ENCODE results near the gene ZMIZ1.

The ZMIZ1 gene

GRCh38 chr10:79082035-79082373, 13.2 kb downstream of the ZMIZ1 start:
- DNase-seq (ENCODE audit: low spot score), result no peak

- DNase-seq (ENCODE audit: low spot score), result no peak
Observed at GRCh38 chr10:79082631-79083596, 14.1 kb downstream of the ZMIZ1 start.

- DNase-seq (ENCODE audit: low spot score), result no peak
Observed at GRCh38 chr10:79084012-79084971, 15.5 kb downstream of the ZMIZ1 start.

DNA sequence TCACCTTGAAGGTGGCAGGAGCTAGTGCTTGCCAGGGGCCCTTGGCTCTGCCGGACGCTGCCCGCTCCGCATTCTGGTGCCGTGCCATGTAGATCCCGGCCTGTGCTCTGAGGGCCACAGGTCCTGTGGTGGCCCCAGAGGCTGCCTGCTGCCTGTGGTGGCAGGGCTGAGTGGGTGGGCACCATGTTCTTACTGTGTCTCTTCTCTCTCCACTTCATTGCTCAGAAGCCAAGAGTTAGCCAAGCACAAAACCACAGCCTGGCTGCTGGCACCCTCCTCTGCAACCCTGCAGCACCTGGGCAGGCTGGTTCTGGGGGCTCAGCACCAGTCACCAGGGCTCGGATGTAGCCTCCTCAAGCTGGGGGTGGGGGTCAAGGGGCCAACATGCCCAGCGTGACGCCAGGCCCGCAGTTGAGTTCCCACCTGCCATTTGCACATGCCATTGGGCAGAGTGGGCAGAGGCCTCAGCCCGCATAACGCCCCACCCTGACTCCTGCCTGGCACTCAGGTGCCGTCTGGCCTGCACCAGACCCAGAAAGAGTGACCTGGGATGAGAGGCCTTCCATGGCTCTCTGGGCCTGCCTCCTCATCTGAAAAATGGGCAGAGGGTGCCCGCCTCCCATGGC, 16.3 kb downstream of the ZMIZ1 start:
- DNase-seq (ENCODE audit: low spot score), result no peak

DNA sequence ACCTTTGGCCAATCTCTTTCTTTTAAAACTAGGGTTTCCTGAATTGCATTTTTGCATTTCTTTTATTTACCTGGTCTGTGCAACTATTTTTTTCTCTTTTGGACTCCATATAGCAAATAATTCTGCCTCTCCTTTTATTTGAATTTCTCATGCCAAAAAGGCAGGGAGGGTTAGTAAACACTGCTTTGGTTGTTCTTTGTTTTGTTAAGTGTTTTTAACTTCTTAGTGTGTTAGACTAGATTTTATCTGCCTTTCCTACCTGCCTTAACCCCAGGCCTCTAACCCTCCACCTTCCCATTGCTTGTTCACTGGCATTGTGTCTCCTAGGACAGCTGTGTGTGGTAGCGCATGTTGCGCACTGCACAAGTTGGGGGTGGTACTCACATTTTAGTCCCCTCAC, 18.1 kb downstream of the ZMIZ1 start:
- DNase-seq (ENCODE audit: low spot score), result no peak

DNA sequence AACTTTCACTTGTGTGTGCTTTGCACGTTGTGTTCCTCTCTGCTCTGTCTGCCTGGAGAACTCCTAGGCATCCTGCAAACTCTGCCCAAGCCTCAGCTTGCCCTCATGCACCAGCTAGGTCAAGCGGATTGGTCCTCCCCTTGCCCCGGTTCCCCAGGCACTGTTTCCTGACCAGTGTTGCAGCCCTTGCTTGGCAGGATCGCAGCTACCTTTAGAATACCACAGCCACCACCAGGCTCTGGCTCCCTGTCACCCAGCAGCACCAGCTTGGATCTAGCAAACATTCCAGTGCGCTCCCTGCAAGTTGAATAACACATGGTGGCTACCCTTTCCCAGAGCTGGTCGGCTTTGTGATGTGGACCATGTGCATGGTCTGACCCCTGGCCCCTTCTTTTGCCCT, 19.0 kb downstream of the ZMIZ1 start:
- no peak for DNase-seq (ENCODE audit: low spot score)

- no peak for DNase-seq (ENCODE audit: low spot score)
Observed at GRCh38 chr10:79088176-79088575, 19.4 kb downstream of the ZMIZ1 start.

GRCh38 chr10:79088613-79089355, 20.0 kb downstream of the ZMIZ1 start:
- no peak for DNase-seq (ENCODE audit: low spot score)

- DNase-seq (ENCODE audit: low spot score), result no peak
Observed at GRCh38 chr10:79089632-79090031, 20.9 kb downstream of the ZMIZ1 start.

DNA sequence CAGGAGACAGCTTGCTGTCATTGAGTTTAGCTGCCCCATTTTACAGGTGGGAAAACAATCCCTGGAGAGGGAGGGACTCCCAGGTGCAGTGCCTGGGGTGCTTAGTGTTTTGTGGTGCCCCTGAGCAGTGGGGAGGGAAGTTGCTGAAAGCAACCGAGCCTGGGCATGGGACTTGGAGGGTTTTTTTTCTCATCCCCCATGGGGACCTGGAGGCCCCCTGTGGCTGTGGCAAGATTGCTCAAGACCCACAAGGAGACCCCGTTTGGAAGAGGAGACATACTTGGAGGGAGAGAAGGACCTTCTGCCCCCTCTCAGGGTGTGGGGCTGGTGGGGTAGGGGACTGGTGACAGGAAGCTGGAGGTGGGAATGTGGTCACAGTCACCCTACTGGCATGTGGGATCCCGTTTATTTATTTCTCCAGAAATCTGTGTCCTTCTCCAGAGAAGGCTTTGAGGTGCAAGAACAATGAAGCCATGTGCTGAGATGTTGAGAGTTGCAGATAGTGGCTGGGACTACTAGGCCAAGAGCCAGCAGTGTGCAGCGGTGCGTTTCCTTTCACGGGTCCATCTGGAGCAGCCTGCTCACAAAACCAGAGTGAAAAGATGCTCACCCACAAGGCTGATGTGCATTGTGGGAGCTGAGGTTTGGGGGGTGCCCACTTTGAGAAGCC, 21.5 kb downstream of the ZMIZ1 start:
- no peak for DNase-seq (ENCODE audit: low spot score)

GRCh38 chr10:79092292-79092896, 23.6 kb downstream of the ZMIZ1 start:
- no peak for DNase-seq (ENCODE audit: low spot score)

DNA sequence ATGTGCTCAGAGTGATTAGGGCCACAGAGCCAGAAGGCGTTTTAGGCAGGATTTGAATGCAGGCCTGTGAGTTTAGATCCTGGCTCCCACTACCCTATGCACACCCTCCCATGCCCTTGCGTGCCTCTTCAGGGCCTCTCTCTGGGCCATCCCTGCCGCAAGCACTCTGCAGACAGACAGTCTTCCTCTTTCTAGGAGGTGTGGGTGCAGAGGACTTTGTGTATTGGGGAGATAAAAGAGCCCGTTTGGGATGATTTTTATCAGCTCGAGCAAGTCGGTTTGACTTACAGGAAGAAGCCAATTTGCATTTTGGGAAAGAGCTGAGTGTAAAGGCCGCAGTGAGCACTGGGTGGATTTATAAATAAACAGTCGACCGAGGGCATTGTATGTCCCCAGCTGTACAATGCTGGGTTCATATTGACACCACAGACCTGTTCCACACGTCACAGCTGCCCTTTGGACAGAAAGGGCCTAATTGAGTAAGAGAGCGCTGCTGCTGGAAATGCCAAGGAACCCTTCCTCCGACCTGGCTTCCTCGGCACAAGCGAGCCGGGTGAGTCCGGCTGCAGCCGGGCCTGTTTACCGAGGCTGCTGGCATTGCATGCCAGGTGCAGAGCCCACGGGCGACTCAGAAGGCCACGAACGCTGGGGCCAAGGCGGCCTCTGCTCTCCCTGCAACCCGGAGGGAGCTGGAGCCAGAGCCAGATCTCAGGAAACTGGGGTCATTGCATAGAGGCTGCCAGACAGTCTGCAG, 25.1 kb downstream of the ZMIZ1 start:
- DNase-seq (ENCODE audit: low spot score), result no peak

GRCh38 chr10:79094412-79095175, 25.8 kb downstream of the ZMIZ1 start:
- no peak for DNase-seq (ENCODE audit: low spot score)

DNA sequence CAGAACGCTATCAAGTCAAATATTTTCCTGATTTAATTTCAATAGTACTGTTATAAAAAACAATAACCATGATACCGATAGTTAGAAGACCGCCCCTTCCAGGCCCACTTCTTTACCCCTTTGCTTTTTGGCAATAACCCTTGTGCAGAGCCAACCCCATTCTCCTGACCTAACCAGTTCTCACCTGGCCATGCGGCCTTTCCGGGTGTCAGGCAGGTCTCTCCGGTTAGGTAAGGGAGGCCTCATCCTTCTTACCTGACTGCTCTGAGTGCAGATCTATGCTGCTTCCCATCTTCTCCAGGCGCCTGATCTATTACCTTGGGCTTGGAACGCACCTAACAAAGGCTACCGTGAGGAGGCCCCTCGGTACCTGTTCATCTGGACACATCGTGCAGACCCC, 26.6 kb downstream of the ZMIZ1 start:
- no peak for DNase-seq (ENCODE audit: low spot score)

DNA sequence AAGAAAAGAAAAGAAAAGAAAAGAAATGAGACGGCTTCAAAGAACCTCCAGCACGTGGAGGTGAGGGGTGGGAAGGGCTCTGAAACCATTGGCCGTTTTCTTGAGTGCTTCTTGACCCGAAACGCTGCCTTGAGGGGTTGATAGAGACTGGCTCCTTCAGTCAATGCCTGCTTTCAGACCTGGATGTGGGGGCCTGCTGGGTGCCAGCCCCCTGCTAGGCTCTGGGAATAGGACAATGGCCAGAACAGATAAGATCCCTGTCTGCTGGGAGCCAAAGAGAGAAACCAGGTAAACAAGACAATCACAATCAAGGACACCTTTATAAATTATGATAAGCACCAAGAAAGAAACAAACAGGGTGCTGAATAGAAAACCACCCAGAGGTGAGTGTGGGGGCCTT, 27.7 kb downstream of the ZMIZ1 start:
- DNase-seq (ENCODE audit: low spot score), result no peak

GRCh38 chr10:79097021-79097872, 28.5 kb downstream of the ZMIZ1 start:
- no peak for DNase-seq (ENCODE audit: low spot score)

GRCh38 chr10:79098061-79098460, 29.3 kb downstream of the ZMIZ1 start:
- no peak for DNase-seq (ENCODE audit: low spot score)

GRCh38 chr10:79098596-79099015, 29.8 kb downstream of the ZMIZ1 start:
- DNase-seq (ENCODE audit: low spot score), result no peak

Measured in D341Med (cell line).